Pancreas (tissue), 10 donors: ENCODE results near the gene ATP1A1. TPM values are rescaled to one million over a fixed set of nuclear protein-coding genes. Genes with fewer than 3 reads are reported as not detected.
A peak's percentile ranks its signal among the peaks of the same experiment; 100 is the strongest.

Source experiments
- ATAC-seq, 4 donors: fragments of 200-7000 bp; cut with Tn5 transposase; one replicate each; pipeline versions ENCODE4 v1.8.0 to v1.9.1; 2020; ENCODE audit warnings: mild to moderate bottlenecking in 4 of 4, moderate library complexity in 4 of 4
- DNase-seq, 6 donors: peaks; one replicate each; pipeline ENCODE4 v3.0.0-alpha.2; 2020
- FAIRE-seq: peaks from 2 replicates; lab custom pipeline; 2012; peaks lifted over from hg19 to GRCh38; lab: Jason Lieb, UNC
- H3K27ac ChIP-seq, 4 donors: fragments of 200-600 bp; sonication (generic); 1 replicate in 3 of 4; 2 replicates in 1 of 4; pipeline versions ENCODE4 v1.5.0 to v1.8.0; 2020
- H3K27me3 ChIP-seq, 4 donors: fragments of 200-600 bp; one replicate each; pipeline ENCODE4 v1.8.0; 2021
- H3K36me3 ChIP-seq, 3 donors: fragments of 200-600 bp; sonication (generic) in 1 of 3; one replicate each; pipeline versions ENCODE4 v1.5.0 to v1.8.0; 2020 to 2021
- H3K4me1 ChIP-seq, 3 donors: fragments of 200-600 bp; one replicate each; pipeline ENCODE4 v1.8.0; 2021
- H3K4me3 ChIP-seq, 4 donors: fragments of 200-600 bp; sonication (generic) in 2 of 4; one replicate each; pipeline versions ENCODE4 v1.5.0 to v1.8.0; 2020 to 2021
- H3K9me3 ChIP-seq, 4 donors: fragments of 200-600 bp; one replicate each; pipeline ENCODE4 v1.8.0; 2021
- CTCF ChIP-seq, 4 donors: fragments of 200-600 bp; sonication (generic) in 3 of 4; IDR thresholded peaks; one replicate each; pipeline versions ENCODE4 v1.5.0 to v1.8.0; 2021; ENCODE audit warnings: antibody characterized with exemption in 4 of 4
- WGBS, 2 donors: extraction: QIAGEN DNeasy Blood & Tissue Kit; methylation state at CpG; one replicate each; pipeline ENCODE4 v1.1.7; 2013; 5-methylcytosine and 5-hydroxymethylcytosine counted together
- intact Hi-C, 3 donors: fragments of 100-400 bp; cut with DNase I; formaldehyde crosslinking; loops; one replicate each; pipeline versions ENCODE4 v1.11.1 to v1.14.2; 2022
- polyA plus RNA-seq, 2 donors: library from polyadenylated mRNA; stranded (reverse); fragments of 200-250 nt; gene quantifications; one replicate each; pipeline ENCODE4 v1.2.3, GENCODE V29; 2013
- total RNA-seq, 6 donors: library from RNA; stranded (reverse); fragmentation: NEBNext Ultra II Directional in 4 of 6; extraction: Animal tissue kit (Norgen Biotek cat#: 25700) in 4 of 6; gene quantifications; one replicate each; pipeline versions ENCODE4 v1.2.1 to v1.2.4, GENCODE V29; 2021 to 2023
- donor health status: healthy with polysubstance abuse.
- donor health status: DM: no; HTN: no; CAD: no; lungs with moderate emphysema.
- donor health status: DM: no; HTN: no; CAD: no.
- donor health status: control.
- donor health status: control.
- donor health status: Bipolar disorder and iron deficiency.
- donor health status: DM: yes; HTN: yes; CAD: no.
- donor health status: DM: no; HTN: no; CAD: no.
- donor health status: DM: no; HTN: no; CAD: no.
- donor health status: DM: yes; HTN: yes; CAD: no.

The ATP1A1 gene
- total and polyA plus RNA-seq, 8 donors, result 226 to 735 (median 490) TPM

GRCh38 chr1:116396769-116397168 lies 23.7 kb downstream of the ATP1A1 start:
- H3K27ac ChIP-seq, result no peak overlapping the region
- ATAC-seq, result no peak
- no peaks in the 10 kb centered on the region for H3K9me3 ChIP-seq
- TF ChIP-seq CTCF (IDR thresholded peaks at IDR 0.05), result no peak
- no peak for FAIRE-seq
- WGBS, 2 donors, result 86 to 89% methylated on average over 1 of the region's 1 CpG
- H3K36me3 ChIP-seq, result peaks cover 18 to 100% (median 96%) of the 10 kb centered on the region in 3 donors
- H3K27me3 ChIP-seq, result no peaks in the 10 kb centered on the region
- H3K4me1 ChIP-seq, result peaks cover 0 to 8% (median 4%) of the 10 kb centered on the region in 3 donors
- intact Hi-C loops, result no loop called here
- DNase-seq, result no peak
- H3K4me3 ChIP-seq, result no peak overlapping the region

- Histone ChIP-seq H3K4me3 (no peak overlapping the region), H3K27me3 (no peaks in the 10 kb centered on the region), H3K9me3 (no peaks in the 10 kb centered on the region), H3K27ac (no peak overlapping the region), H3K4me1 (peaks cover 0 to 8% (median 4%) of the 10 kb centered on the region in 3 donors), H3K36me3 (peaks cover 18 to 100% (median 97%) of the 10 kb centered on the region in 3 donors)
- 80 to 88% methylated on average over 5 of the region's 5 CpGs for WGBS, 2 donors
- no peak for TF ChIP-seq CTCF (IDR thresholded peaks at IDR 0.05)
- ATAC-seq (no peak), FAIRE-seq (no peak), DNase-seq (no peak)
- intact Hi-C loops, result no loop called here
Measured at GRCh38 chr1:116397728-116398127, 24.7 kb downstream of the ATP1A1 start.

- Histone ChIP-seq H3K36me3 (peaks cover 11 to 100% (median 98%) of the 10 kb centered on the region in 3 donors), H3K4me3 (no peak overlapping the region), H3K27me3 (no peaks in the 10 kb centered on the region), H3K9me3 (no peaks in the 10 kb centered on the region), H3K4me1 (no peaks in the 10 kb centered on the region), H3K27ac (peak overlapping the region in 1 of 4 donors; percentile 10)
- FAIRE-seq, result no peak
- WGBS, 2 donors, result 90% methylated on average over 6 of the region's 6 CpGs
- no peak for DNase-seq
- no peak for ATAC-seq
- TF ChIP-seq CTCF (IDR thresholded peaks at IDR 0.05), result no peak
- intact Hi-C loops, result no loop called here
Measured at GRCh38 chr1:116400780-116401179, 27.7 kb downstream of the ATP1A1 start.

- no peaks in the 10 kb centered on the region for H3K9me3 ChIP-seq
- H3K4me3 ChIP-seq, result no peak overlapping the region
- H3K27me3 ChIP-seq, result no peaks in the 10 kb centered on the region
- intact Hi-C loops, result no loop called here
- FAIRE-seq, result no peak
- peaks cover 14 to 100% (median 95%) of the 10 kb centered on the region in 3 donors for H3K36me3 ChIP-seq
- WGBS, 2 donors, result 94 to 97% methylated on average over 3 of the region's 3 CpGs
- TF ChIP-seq CTCF (IDR thresholded peaks at IDR 0.05), result no peak
- no peak for DNase-seq
- no peaks in the 10 kb centered on the region for H3K4me1 ChIP-seq
- ATAC-seq, result no peak
- peak overlapping the region in 1 of 4 donors; percentile 10 for H3K27ac ChIP-seq
Measured at GRCh38 chr1:116401646-116402176, 28.7 kb downstream of the ATP1A1 start.

GRCh38 chr1:116402333-116402732 lies 29.3 kb downstream of the ATP1A1 start:
- 85 to 89% methylated on average over 3 of the region's 3 CpGs for WGBS, 2 donors
- no peak for TF ChIP-seq CTCF (IDR thresholded peaks at IDR 0.05)
- intact Hi-C loops, result no loop called here
- Histone ChIP-seq H3K4me1 (no peaks in the 10 kb centered on the region), H3K4me3 (no peak overlapping the region), H3K27ac (no peak overlapping the region), H3K27me3 (no peaks in the 10 kb centered on the region), H3K9me3 (no peaks in the 10 kb centered on the region), H3K36me3 (peaks cover 7 to 100% (median 92%) of the 10 kb centered on the region in 3 donors)
- ATAC-seq (no peak), DNase-seq (no peak), FAIRE-seq (no peak)
